GM19238 (cell line): Measurements from ENCODE around the gene FOSL1.

Experiments
- DNase-seq: peaks from one replicate; pipeline ENCODE4 v3.0.0; 2011; ENCODE audit warnings: low spot score; ENCODE audit not compliant: insufficient read length

FOSL1 gene

DNA sequence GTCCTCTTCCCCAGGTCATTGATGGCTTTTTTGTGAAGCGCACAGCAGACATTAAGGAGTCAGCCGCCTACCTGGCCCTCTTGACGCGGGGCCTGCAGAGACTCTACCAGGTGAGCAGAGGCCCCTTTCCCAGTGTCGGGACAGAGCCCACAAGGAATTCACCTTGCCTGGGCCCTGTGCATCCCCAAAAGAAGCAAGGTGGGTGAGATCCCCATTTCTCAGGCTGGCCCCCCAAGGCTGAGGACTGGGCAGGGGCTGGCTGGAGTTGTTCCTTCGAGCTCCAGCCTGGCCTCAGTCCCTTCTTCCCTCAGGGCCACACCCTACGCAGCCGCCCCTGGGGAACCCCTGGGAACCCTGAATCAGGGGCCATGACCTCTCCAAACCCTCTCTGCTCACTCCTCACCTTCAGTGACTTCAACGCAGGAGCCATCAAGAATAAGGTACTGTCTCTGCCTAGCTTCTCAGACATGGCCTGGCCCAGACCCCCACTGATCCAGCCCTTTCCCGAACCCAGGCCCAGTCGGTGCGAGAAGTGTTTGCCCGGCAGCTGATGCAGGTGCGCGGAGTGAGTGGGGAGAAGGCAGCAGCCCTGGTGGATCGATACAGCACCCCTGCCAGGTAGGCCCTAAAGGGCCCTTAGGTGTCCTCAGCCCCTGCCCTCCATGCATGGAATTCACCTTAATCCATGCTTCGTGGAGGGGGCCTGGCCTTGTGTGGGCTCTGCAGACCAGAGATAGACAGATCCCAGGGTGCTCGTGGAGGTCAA is 35.3 kb downstream of the FOSL1 start:
- no peak for DNase-seq

DNA sequence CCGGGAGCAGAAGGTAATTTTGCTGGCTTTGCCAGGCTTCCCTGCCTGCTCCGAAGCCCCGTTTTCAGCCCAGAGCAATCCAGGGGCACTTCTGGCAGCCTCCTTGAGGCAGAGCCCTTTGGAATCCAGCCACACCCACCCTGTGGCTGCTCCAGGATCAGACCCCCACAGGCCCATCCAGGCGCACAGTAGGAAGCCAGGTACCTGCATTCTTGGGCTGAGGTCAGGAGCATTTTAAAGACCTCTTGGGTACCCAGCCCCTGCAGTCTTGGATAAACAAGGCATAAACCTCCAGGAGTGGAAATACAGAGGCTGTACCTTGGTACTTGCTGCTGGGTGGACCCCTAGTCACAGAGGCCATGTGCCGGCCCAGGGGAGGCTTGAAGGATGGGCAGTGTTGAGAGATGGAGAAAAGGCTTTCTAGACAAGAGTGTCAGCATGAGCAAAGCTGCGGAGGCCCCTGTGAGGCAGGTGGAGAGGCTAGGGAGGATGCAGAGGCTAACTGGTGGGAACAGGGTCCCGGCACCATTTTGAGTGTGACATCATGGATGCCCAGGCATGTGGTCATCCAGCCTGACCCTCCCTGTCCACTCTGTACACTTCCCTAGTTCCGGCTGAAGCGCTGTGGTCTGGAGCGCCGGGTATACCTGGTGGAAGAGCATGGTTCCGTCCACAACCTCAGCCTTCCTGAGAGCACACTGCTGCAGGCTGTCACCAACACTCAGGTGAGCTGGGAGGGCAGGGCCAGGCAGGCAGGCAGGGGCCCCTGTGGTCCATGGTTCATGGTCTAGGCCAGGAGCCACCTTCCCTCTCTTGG is 36.1 kb downstream of the FOSL1 start:
- DNase-seq, result no peak

DNA sequence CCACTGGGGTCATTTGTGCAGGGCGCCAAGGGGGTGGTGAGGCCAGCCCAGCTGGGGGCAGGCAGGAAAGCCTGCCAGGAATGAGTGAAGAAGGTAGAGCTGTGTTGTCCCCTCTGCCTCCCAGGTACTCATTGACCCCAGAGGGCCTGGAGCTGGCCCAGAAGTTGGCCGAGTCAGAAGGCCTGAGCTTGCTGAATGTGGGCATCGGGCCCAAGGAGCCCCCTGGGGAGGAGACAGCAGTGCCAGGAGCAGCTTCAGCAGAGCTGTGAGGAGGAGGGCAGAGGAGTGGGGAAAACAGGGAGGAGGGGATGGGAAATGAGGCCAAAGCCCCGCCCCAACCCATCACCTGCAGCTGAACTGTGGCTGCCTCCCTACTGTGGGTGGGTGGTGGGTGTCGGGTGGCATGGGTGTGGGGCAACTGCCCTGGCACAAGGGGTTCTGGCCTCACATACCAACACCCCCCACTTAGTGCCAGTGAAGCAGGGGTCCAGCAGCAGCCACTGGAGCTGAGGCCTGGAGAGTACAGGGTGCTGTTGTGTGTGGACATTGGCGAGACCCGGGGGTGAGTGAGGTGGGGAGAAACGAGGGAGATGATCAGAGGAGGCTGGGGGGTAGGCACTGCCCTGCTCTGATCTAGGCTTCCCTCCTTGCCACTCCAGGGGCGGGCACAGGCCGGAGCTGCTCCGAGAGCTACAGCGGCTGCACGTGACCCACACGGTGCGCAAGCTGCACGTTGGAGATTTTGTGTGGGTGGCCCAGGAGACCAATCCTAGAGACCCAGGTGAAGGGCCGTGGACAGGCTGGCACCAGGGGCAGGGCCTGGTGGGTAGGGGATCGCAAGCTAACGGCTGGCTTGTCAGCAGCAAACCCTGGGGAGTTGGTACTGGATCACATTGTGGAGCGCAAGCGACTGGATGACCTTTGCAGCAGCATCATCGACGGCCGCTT is 37.0 kb downstream of the FOSL1 start:
- DNase-seq, result no peak

DNA sequence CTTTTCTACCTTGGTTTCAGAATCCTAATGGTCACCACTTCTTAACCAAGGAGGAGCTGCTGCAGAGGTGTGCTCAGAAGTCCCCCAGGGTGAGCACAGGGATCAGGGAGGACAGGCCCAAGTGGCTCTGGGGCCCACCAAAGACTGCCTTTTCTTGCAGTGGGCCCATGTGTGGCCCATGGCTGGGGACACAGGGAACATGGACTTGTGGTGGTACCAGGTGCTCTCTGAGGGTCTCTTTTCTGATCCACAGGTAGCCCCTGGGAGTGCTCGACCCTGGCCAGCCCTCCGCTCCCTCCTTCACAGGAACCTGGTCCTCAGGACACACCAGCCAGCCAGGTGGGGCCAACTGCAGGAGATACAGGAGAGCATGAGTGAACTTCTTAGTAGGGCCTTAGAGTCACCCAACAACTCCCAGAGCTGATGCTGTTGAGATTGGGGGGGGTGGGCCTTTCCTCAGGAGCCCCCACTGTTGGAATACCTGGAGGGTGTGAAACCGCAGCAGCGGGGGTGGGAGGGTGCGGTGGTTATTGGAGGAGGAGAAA is 37.9 kb downstream of the FOSL1 start:
- no peak for DNase-seq

DNA sequence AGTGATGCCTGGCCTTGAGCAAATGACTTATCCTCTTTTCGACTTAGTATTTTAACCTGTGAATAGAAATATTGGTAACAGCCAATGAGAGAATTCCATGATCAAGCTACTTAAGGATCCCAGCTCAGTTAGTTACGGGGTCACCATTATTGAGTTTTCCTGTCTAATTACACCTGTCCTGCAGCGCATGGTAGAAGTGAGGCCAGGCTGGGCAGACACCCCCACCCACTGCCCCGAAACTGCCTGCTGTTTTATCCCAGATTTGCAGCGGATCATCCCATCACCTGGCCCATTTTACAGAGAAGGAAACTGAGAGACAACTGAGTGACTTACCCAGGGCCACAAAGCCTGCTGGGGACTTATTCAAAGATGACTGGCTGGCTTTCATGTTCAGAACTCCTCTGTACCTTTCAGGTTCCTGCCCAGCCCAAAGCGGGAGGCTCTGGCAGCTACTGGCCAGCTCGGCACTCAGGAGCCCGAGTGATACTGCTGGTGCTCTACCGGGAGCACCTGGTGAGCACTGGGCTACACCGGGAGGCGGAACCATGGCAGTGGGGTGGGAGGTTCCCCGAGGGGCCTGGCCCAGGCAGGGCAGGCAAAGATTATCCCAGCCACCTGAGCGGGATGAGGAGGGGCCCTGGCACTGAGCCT is 38.5 kb downstream of the FOSL1 start:
- DNase-seq, result no peak

DNA sequence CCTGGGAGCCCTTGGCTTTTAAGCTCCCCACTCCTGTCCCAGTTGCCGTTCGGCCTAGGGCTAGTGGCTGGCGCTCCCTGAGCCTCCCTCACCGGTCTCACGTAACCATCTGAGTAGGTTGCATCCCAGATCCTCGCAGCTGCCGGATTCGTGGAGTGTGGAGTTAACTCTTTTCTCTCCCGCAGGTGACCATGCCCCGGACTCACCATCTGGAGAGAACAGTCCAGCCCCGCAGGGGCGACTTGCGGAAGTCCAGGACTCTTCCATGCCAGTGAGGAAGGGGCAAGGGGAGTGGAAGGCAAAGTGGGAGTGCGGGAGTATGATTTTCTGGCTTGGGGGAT is 39.1 kb downstream of the FOSL1 start:
- DNase-seq, result no peak

DNA sequence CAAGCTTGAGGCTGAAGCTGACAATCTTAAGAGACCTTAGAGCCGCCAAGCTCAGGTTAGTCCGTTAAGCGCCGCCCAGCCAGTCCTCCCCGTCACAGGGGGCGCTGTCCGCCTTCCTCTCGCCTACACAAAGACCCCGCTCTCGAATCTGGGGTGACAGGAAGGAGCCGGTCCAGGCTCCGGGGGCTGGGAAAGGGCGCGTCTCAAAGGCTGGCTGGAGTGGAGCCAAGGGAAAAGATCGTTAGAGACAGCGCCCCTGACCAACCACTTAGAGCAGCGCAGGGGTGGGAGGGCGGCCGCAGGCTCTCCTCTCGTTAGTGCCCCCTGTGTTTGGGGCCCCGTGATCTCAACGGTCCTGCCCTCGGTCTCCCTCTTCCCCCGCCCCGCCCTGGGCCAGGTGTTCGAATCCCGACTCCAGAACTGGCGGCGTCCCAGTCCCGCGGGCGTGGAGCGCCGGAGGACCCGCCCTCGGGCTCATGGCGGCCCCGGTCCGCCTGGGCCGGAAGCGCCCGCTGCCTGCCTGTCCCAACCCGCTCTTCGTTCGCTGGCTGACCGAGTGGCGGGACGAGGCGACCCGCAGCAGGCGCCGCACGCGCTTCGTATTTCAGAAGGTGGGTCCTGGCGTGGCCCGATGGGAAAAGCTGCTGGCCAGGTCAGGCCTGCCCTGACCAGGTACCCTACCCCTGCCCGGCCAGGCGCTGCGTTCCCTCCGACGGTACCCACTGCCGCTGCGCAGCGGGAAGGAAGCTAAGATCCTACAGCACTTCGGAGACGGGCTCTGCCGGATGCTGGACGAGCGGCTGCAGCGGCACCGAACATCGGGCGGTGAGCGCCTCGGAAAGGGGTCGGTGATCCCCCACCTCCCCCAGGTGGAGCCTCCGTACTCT is 39.7 kb downstream of the FOSL1 start, which contains the start of gene MUS81:
TSS of gene MUS81 (plus strand) at position 156 of the 887 bp plus-strand sequence. CDS start at position 477, 321 bp downstream.
- DNase-seq, result peak; percentile 93

DNA sequence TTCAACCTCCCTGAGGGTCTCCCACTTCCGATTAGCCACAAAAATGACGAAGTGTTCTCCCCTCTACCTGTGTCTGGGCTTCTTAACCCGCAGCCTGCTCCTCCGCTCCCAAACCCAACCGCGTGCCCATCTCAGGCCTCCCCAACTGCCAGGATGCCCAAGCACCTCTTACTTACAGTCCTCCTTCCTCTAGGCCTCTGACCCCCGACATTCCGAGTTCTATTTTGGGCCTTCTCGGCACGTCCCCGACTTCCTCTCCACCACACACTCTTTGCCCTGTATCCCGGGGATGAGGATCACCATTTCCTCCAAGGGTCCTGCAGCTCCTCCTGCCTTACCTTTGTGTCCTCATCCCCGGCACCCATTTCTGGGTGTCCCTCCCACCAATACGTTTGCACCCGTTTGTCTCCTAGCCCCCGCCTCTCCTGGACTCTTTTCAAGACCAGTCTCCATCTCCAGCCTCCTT is 40.3 kb downstream of the FOSL1 start:
- DNase-seq, result no peak

DNA sequence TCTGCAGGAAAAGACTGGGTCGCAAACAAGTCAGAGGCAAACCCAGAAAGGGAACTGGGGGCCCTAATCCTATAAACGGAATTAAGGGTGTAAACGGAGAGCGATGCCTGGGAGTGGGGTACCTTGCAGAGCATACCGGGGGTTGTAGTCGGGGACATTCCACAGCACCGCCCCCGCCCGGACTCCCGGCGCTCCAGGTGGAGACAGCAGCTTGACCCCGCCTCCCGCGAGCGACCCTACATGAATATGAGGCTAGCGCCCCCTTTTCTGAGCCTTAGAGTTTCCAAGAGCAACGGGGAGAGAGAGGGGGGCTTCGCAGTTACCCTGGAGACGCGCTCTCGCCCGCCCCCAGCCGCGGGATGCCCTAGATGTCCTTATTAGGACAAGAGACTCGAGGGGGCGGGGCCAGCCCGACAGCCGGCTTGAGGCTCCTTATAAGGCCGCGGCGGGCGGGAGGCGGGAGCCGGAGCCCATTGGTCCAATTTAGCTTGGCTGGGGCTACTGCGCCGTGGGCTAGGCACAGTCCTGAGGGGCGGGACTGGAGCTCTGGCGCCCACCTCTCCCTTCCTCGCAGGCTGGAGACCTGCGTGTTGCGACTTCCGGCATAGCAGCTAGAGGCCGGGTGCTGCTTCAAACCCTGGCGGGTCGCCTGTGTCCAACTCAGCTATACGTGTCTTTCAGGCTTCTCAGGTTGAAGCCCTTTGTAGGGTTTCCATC is 40.9 kb downstream of the FOSL1 start:
- peak; percentile 96 for DNase-seq

DNA sequence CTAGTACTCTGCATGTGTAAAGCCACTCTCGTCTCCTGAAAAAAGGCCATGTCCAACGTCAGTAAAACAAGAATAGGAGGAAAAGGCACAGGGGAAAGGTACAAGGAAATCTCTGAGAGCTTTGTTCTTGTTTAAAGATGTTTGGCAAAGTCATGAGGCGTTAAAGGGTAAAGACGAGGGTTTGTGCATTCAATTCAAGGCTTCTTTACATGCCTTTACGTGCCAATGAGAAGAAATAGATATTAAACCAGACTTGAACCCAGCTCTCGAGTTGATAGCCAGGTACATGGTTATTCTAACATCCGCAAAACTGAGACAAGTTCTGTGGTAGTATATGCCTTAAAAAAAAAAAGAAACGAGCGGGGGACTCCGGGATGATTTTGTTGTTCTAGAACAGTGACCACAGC is 41.5 kb downstream of the FOSL1 start:
- DNase-seq, result no peak

DNA sequence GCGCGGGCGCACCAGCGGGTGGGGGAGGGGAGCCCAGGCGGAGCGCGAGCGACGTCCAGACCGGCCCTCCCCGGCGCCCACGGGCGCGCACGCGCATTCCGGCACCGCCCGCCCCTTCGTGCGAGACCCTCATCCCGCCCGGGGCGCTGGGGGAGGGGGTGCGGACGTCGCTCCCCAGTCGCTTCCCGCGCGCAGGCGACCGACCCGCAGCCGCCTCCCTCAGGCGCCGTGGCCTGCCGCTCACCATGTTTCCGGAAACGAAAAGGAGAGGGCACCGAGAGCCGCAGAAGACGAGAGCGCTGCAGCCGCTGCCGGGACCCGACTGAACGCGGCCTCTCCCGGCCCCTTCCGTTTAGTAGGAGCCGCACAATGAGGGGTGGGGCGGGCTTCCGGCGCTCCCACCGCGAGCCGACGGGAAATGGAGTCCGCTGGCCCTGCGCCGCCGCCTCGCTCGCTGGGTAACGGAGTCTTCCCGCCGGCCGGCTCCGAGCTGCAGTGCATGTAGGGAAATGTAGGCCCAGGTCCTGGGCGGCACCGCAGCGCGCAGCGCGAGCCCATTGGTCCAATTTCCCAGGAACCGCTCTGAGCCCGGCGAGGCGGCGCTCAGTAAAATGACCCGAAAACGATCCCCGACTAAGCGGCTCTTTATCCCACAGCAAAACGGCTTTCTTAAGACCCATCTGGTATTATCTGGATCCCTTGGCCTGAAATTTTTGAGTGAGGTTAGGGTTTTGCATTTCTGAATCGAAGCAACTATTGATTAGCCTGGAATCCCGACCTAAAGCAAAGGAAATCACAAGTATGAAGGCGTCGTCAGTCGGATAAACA is 42.1 kb downstream of the FOSL1 start, which contains the start of gene CFL1:
TSS of gene CFL1 (minus strand) at position 328 of the 828 bp plus-strand sequence. CDS start at position 247, 81 bp downstream.
- peak; percentile 83 for DNase-seq

DNA sequence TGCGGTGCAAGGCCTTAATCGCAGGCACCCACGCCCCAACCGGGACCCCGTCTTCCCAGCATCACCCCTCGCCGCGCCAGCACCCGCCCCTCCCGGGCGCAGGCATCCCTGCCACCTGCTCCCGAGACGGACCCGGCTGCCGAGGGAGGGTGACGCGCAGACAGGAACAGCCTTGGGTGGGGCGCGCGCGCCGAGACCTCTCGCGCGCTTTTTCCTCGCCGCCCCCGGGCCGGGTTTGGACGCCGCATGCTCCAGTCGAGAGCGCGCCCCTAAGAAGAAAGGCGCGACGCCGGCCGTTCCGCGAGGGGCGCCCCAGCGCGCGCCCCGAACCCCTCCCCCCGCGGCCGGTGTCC is 42.7 kb downstream of the FOSL1 start:
- DNase-seq, result no peak

DNA sequence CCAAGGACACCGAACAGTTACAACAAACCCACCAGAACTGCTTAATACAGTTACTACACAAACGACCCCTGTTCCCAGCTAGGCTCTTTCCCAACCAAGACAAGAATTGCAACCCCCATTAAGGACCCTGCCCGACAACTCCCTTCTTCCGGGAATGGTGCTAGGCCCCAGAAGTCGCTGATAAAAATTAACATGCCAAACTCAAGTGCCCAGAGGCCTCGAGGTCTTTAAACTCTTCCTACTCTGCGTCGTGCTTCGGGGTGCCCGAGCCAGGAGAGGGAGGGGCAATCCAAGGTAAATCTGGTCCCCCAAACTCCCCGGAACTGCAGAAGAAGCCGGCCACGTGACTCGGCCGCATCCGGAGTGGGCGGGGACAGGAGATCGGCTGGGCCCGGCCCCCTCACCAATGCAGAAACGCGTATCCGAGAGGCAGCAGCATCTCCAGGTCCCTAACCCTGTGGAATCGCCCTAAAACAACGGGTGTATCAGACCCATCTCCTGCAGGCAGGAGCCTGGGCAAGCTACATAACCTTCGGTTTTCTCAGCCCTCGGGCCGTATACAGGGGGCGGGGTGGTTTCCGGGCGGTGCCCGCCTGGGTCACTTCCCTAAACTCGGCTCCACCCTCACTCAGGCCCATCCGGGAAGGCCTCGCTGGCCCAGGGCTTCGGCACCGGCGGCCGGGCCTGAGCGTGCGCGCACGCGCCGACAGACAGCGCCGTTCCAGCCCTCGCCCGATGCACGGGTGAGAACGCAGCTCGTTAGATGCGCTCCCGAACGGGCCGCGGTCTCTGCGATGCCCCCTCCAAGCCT is 43.3 kb downstream of the FOSL1 start:
- peak; percentile 76 for DNase-seq

DNA sequence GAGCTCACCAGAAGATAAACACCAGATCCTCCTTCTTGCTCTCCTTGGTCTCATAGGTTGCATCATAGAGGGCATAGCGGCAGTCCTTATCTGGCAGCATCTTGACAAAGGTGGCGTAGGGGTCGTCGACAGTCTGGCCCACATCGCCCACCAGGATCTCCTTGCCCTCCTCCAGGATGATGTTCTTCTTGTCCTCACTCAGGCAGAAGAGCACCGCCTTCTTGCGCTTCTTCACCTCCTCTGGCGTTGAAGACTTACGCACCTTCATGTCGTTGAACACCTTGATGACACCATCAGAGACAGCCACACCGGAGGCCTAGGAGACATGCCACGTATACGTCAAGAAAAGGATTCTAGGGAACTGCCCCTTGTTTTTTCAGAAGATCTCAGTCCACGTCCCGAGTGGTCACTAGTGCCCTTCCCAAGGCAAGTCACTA is 44.2 kb downstream of the FOSL1 start:
- no peak for DNase-seq

DNA sequence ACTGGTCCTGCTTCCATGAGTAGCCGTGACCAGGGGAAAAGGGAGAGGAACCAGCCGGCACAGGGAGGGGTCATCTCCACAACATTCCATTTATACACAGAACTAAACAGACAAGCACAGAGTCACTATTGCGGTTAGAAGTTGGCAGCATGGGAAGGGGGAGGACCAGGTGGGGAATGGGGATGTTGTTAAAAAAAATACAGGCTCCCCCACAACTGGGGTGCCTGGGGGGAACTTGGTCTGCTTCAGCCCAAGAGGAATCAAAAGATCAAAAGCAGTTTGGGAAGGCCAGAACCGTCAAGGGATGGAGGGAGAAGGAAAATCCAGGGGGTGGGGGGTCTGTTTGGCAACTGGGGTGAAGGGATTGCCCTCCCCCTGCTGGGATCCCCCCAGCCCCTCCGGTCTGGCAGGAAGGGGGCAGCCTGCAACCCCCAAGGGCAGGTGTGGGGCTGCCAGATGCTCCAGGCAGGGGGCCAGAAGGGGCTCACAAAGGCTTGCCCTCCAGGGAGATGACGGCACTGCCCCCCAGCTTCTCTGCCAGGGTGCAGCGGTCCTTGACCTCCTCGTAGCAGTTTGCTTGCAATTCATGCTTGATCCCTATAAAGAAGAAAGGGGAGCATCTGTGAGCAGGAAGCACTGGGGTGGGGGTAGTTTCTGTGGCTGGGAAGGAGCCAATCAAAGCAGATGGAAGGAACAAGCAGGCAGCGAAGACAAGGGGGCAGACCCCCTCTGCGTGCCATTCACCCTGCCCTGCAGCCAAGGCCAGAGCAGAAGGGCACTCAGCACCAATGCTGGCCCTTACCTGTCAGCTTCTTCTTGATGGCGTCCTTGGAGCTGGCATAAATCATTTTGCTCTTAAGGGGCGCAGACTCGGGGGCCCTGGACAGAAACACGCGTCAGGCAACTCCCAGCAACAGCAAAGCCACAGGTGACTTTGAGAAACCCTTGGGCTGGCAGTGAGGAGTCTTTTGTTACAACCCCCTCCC is 45.0 kb downstream of the FOSL1 start:
- no peak for DNase-seq

DNA sequence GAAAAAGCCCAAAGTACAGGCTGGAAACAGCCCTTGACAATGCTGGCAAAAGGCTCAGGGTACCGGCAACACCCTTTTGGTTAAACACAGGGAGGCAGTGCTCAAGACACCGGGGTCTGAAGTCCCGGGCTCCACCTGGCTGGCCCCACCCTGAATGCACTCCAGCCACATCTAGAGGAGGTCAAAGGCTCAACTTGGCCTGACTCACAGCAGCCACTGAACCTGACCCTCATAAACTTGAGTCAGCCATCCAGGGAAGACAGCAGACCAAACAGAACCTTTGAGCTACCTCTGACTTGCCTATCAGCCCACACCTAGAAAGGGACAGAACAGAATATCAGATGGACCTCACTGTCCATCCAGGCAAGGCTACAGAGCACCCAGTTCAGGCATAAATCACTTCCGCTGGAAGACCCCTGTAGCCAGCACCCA is 46.0 kb downstream of the FOSL1 start:
- DNase-seq, result no peak
